NCI-H1105 treated with DMSO at 0.1 percent for 48 hours (cell line): Measurements from ENCODE around the gene CATSPERD.
"Not testable (repeated sequence)": the region's sequence is repeated elsewhere in the genome, so short reads cannot be mapped to it uniquely, and the experiment has no call there.

Experiments
- DNase-seq: peaks from one replicate; lab custom pipeline; 2025; lab: John Stamatoyannopoulos, UW

The CATSPERD gene

GRCh38 chr19:5684694-5685430, 35.6 kb upstream of the CATSPERD start:
- DNase-seq: no peak

GRCh38 chr19:5686326-5686646, 34.2 kb upstream of the CATSPERD start:
- no peak for DNase-seq

- peak; percentile 73 for DNase-seq
Observed at GRCh38 chr19:5686647-5687359, 33.6 kb upstream of the CATSPERD start.

GRCh38 chr19:5687360-5688198, 32.9 kb upstream of the CATSPERD start:
- no peak for DNase-seq

- not testable (repeated sequence) for DNase-seq
Observed at GRCh38 chr19:5688262-5688881, 32.1 kb upstream of the CATSPERD start.

GRCh38 chr19:5690125-5690954, 30.1 kb upstream of the CATSPERD start, which contains the start of gene RPL36:
Gene RPL36, plus strand, starts transcription at chr19:5690295. Its CDS starts 213 bp downstream, at chr19:5690508.
- DNase-seq: peak; percentile 92

GRCh38 chr19:5690955-5691821, 29.2 kb upstream of the CATSPERD start:
- peak; percentile 48 for DNase-seq

GRCh38 chr19:5691822-5692722, 28.4 kb upstream of the CATSPERD start:
- DNase-seq: no peak

GRCh38 chr19:5692723-5693194, 27.7 kb upstream of the CATSPERD start:
- no peak for DNase-seq

- no peak for DNase-seq
Observed at GRCh38 chr19:5693195-5694166, 27.0 kb upstream of the CATSPERD start.

GRCh38 chr19:5694167-5694955, 26.1 kb upstream of the CATSPERD start:
- DNase-seq: no peak

- no peak for DNase-seq
Observed at GRCh38 chr19:5694956-5695648, 25.3 kb upstream of the CATSPERD start.

- DNase-seq: no peak
Observed at GRCh38 chr19:5695649-5696195, 24.7 kb upstream of the CATSPERD start.

GRCh38 chr19:5696196-5697021, 24.0 kb upstream of the CATSPERD start:
- no peak for DNase-seq
